KMS-11 (cell line): ENCODE data around the gene USP31.
A peak's percentile ranks its signal among the peaks of the same experiment; 100 is the strongest.

ENCODE experiments used
- H2AFZ ChIP-seq: fragments of 200-600 bp; sonication (generic); 2 replicates; pipeline ENCODE4 v1.6.1; 2016; ENCODE audit warnings: antibody characterized with exemption, mixed run types, low read depth
- H3K27ac ChIP-seq: fragments of 200-600 bp; sonication (generic); 2 replicates; pipeline ENCODE4 v1.6.1; 2016; ENCODE audit warnings: mild to moderate bottlenecking, mixed run types
- H3K27me3 ChIP-seq: fragments of 200-600 bp; sonication (generic); 2 replicates; pipeline ENCODE4 v1.6.1; 2017; ENCODE audit warnings: mild to moderate bottlenecking, low read depth, mixed run types, moderate library complexity; ENCODE audit not compliant: insufficient read depth
- H3K36me3 ChIP-seq: fragments of 200-600 bp; sonication (generic); 2 replicates; pipeline ENCODE4 v1.6.1; 2017; ENCODE audit warnings: mild to moderate bottlenecking, mixed run types; ENCODE audit not compliant: insufficient read depth
- H3K4me1 ChIP-seq: fragments of 200-600 bp; sonication (generic); 2 replicates; pipeline ENCODE4 v1.6.1; 2016; ENCODE audit warnings: mild to moderate bottlenecking, low read depth, mixed run types; ENCODE audit not compliant: poor library complexity, severe bottlenecking
- H3K4me2 ChIP-seq: fragments of 200-600 bp; sonication (generic); 2 replicates; pipeline ENCODE4 v1.7.0; 2016; ENCODE audit warnings: mild to moderate bottlenecking, mixed run types
- H3K4me3 ChIP-seq: fragments of 200-600 bp; sonication (generic); IDR thresholded peaks from 2 replicates; pipeline ENCODE4 v1.6.1; 2017; ENCODE audit warnings: low read depth, low read length, mixed read lengths; ENCODE audit not compliant: insufficient read depth
- H3K79me2 ChIP-seq: fragments of 200-600 bp; sonication (generic); 2 replicates; pipeline ENCODE4 v1.6.1; 2016; ENCODE audit warnings: low read depth, mixed run types; ENCODE audit not compliant: insufficient read depth
- H3K9ac ChIP-seq: fragments of 200-600 bp; sonication (generic); 2 replicates; pipeline ENCODE4 v1.6.1; 2016; ENCODE audit warnings: mild to moderate bottlenecking, mixed run types
- H4K20me1 ChIP-seq: fragments of 200-600 bp; sonication (generic); 2 replicates; pipeline ENCODE4 v1.6.1; 2016; ENCODE audit warnings: mild to moderate bottlenecking, mixed run types; ENCODE audit not compliant: insufficient read depth
- CTCF ChIP-seq: fragments of 200-600 bp; sonication (generic); conservative IDR thresholded peaks from 2 replicates; pipeline ENCODE4 v1.6.1; 2017; ENCODE audit warnings: low read depth, mild to moderate bottlenecking, antibody characterized with exemption, low read length, moderate library complexity, mixed read lengths

The USP31 gene

GRCh38 chr16:23182679-23183542 lies 33.7 kb upstream of the USP31 start, which contains the start of gene SCNN1G:
Gene SCNN1G (plus strand): TSS chr16:23182745. CDS start chr16:23186272, 3,527 bp downstream.
- H3K4me2 ChIP-seq, result peak within 1 kb of the TSS; percentile 68
- peak; percentile 25; the same call in 1 of the 2 replicates for TF ChIP-seq CTCF
- no peak within 1 kb of the TSS for H3K27ac ChIP-seq
- H3K27me3 ChIP-seq, result 0 out of 2 replicates have a peak, but pooled peaks cover 2% of the 10 kb centered on the region
- H3K36me3 ChIP-seq, result no peaks in the 10 kb centered on the region
- H3K9ac ChIP-seq, result no peak within 1 kb of the TSS
- H3K4me1 ChIP-seq, result peaks cover 4% of the 10 kb centered on the region
- H4K20me1 ChIP-seq, result no peaks in the 10 kb centered on the region
- H3K79me2 ChIP-seq, result no peaks in the 10 kb centered on the region
- no peak within 1 kb of the TSS for H3K4me3 ChIP-seq
- peak within 1 kb of the TSS; percentile 69 for H2AFZ ChIP-seq

GRCh38 chr16:23182206-23182678 lies 33.0 kb upstream of the USP31 start:
- H3K9ac ChIP-seq, result no peak overlapping the region

DNA sequence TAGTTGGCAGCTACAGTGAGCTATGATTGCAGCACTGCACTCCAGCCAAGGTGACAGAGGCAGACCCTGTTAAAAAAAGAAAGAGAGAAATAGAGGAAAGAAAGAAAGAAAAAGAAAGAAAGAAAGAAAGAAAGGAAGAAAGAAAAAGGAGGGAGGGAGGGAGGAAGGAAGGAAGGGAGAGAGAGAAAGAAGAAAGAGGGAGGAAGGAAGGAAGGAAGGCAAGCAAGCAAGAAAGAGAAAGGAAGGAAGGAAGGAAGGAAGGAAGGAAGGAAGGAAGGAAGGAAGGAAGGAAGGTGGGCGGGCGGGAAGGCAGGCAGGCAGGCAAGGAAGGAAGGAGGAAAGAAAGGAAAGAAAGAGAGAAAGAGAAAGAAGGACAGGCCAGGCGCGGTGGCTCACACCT lies 32.3 kb upstream of the USP31 start:
- no peak for TF ChIP-seq CTCF
- Histone ChIP-seq H3K36me3 (no peaks in the 10 kb centered on the region), H3K27me3 (0 out of 2 replicates have a peak, but pooled peaks cover 2% of the 10 kb centered on the region), H3K79me2 (no peaks in the 10 kb centered on the region), H4K20me1 (no peaks in the 10 kb centered on the region), H3K4me1 (peaks cover 4% of the 10 kb centered on the region), H3K27ac (no peak overlapping the region), H3K9ac (no peak overlapping the region), H2AFZ (no peak overlapping the region), H3K4me3 (no peak overlapping the region), H3K4me2 (no peak overlapping the region; the same call in 1 of the 2 replicates)

More at GRCh38 chr16:23182206-23182678, 33.0 kb upstream of the USP31 start:
- TF ChIP-seq CTCF, result peak; percentile 94
- Histone ChIP-seq H3K79me2 (no peaks in the 10 kb centered on the region), H3K4me2 (peak overlapping the region; percentile 68), H3K4me1 (peaks cover 4% of the 10 kb centered on the region), H3K27me3 (0 out of 2 replicates have a peak, but pooled peaks cover 2% of the 10 kb centered on the region), H4K20me1 (no peaks in the 10 kb centered on the region), H3K27ac (no peak overlapping the region), H3K4me3 (no peak overlapping the region), H2AFZ (peak overlapping the region; percentile 69), H3K36me3 (no peaks in the 10 kb centered on the region)

DNA sequence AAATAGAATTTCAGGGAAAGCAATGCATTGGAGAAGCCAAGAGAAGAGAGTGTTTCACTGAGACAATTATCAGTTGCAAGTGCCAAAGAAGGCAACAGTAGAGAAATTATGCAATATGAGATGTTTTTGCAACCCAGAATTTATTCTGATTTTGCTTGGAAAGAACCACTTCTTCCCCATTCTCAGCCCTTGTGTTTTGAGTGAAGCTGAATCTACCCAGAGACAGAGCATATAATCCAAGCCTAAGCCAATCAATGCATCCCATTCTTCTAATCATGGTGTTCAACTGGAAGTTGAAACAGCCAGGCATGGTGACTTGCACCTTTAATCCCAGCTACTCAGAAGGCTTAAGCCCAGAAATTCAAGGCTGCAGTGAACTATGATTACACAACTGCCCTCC lies 26.4 kb upstream of the USP31 start:
- Histone ChIP-seq H3K4me3 (no peak overlapping the region), H3K36me3 (no peaks in the 10 kb centered on the region), H3K27ac (no peak overlapping the region), H3K4me1 (no peaks in the 10 kb centered on the region), H3K27me3 (no peaks in the 10 kb centered on the region), H3K79me2 (no peaks in the 10 kb centered on the region), H2AFZ (no peak overlapping the region), H3K4me2 (no peak overlapping the region), H3K9ac (no peak overlapping the region), H4K20me1 (no peaks in the 10 kb centered on the region)
- TF ChIP-seq CTCF, result no peak
